ENCODE data around the gene NUP214. TPM values are rescaled to one million over a fixed set of nuclear protein-coding genes. Genes with fewer than 3 reads are reported as not detected.
"Not testable (repeated sequence)": the region's sequence is repeated elsewhere in the genome, so short reads cannot be mapped to it uniquely, and the experiment has no call there.

The NUP214 gene
- total RNA-seq, 1 donor from 2014 or later, result 70.2 TPM

GRCh38 chr9:131203431-131204218 lies 78.2 kb downstream of the NUP214 start:
- H3K4me1 ChIP-seq, result no peaks in the 10 kb centered on the region
- intact Hi-C loops (cut with DNase I), result no loop called here
- no peaks in the 10 kb centered on the region for H3K27me3 ChIP-seq
- no peaks in the 10 kb centered on the region for H3K9me3 ChIP-seq
- peaks cover 0 to 55% of the 10 kb centered on the region in 2 donors for H3K36me3 ChIP-seq
- H3K27ac ChIP-seq, result no peak overlapping the region
- TF ChIP-seq CTCF (IDR thresholded peaks at IDR 0.05), result no peak
- no peak for TF ChIP-seq POLR2A (IDR thresholded peaks at IDR 0.05)
- no peak for TF ChIP-seq POLR2AphosphoS5 (IDR thresholded peaks at IDR 0.05; ENCODE audit: insufficient read depth in 1 of 2, low read depth in 1 of 2)
- DNase-seq (ENCODE audit: extremely low spot score in 2 of 2), result no peak
- H3K4me3 ChIP-seq, result no peak overlapping the region

- Histone ChIP-seq H3K27me3 (no peaks in the 10 kb centered on the region), H3K4me1 (no peaks in the 10 kb centered on the region), H3K36me3 (peaks cover 0 to 48% of the 10 kb centered on the region in 2 donors), H3K9me3 (no peaks in the 10 kb centered on the region), H3K4me3 (no peak overlapping the region), H3K27ac (no peak overlapping the region)
- no peak for DNase-seq (ENCODE audit: extremely low spot score in 2 of 2)
- intact Hi-C loops (cut with DNase I), result no loop called here
- TF ChIP-seq POLR2A (IDR thresholded peaks at IDR 0.05) (no peak), CTCF (IDR thresholded peaks at IDR 0.05) (no peak), POLR2AphosphoS5 (IDR thresholded peaks at IDR 0.05; ENCODE audit: insufficient read depth in 1 of 2, low read depth in 1 of 2) (no peak)
Observed at GRCh38 chr9:131204285-131204684, 78.9 kb downstream of the NUP214 start.

- Histone ChIP-seq H3K9me3 (no peaks in the 10 kb centered on the region), H3K27ac (no peak overlapping the region), H3K36me3 (peaks cover 0 to 30% of the 10 kb centered on the region in 2 donors), H3K4me3 (no peak overlapping the region), H3K4me1 (no peaks in the 10 kb centered on the region), H3K27me3 (no peaks in the 10 kb centered on the region)
- intact Hi-C loops (cut with DNase I), result no loop called here
- TF ChIP-seq POLR2AphosphoS5 (IDR thresholded peaks at IDR 0.05; ENCODE audit: insufficient read depth in 1 of 2, low read depth in 1 of 2) (no peak), POLR2A (IDR thresholded peaks at IDR 0.05) (no peak), CTCF (IDR thresholded peaks at IDR 0.05) (no peak)
- DNase-seq (ENCODE audit: extremely low spot score in 2 of 2), result no peak
Observed at GRCh38 chr9:131206495-131206894, 81.1 kb downstream of the NUP214 start.

- H3K27ac ChIP-seq; H3K4me3 ChIP-seq; H3K9me3 ChIP-seq; intact Hi-C loops (cut with DNase I); H3K27me3 ChIP-seq; DNase-seq (ENCODE audit: extremely low spot score in 2 of 2): not testable (repeated sequence)
- peaks cover 13% of the 10 kb centered on the region for H3K4me1 ChIP-seq
- peaks cover 0 to 15% of the 10 kb centered on the region in 2 donors for H3K36me3 ChIP-seq
Observed at GRCh38 chr9:131211920-131212319, 86.5 kb downstream of the NUP214 start.

GRCh38 chr9:131214286-131214856 lies 89.0 kb downstream of the NUP214 start:
- DNase-seq (ENCODE audit: extremely low spot score in 2 of 2), result no peak
- no peaks in the 10 kb centered on the region for H3K27me3 ChIP-seq
- peaks cover 7% of the 10 kb centered on the region for H3K9me3 ChIP-seq
- peak overlapping the region; percentile 20 for H3K27ac ChIP-seq
- H3K36me3 ChIP-seq, result peaks cover 0 to 28% of the 10 kb centered on the region in 2 donors
- TF ChIP-seq POLR2AphosphoS5 (IDR thresholded peaks at IDR 0.05; ENCODE audit: insufficient read depth in 1 of 2, low read depth in 1 of 2) (no peak), POLR2A (IDR thresholded peaks at IDR 0.05) (no peak), CTCF (IDR thresholded peaks at IDR 0.05) (no peak)
- H3K4me3 ChIP-seq, result no peak overlapping the region
- H3K4me1 ChIP-seq, result peaks cover 13% of the 10 kb centered on the region
- intact Hi-C loops (cut with DNase I), result no loop called here

Measured in vagina (tissue), 2 donors.